Colonic mucosa (tissue), 4 donors: ENCODE data around the gene KRTAP4-1. TPM values are rescaled to one million over a fixed set of nuclear protein-coding genes. Genes with fewer than 3 reads are reported as not detected.

Experiments used
- DNase-seq: peaks from one replicate; pipeline ENCODE4 v3.0.0-alpha.2; 2020
- H3K27ac ChIP-seq: fragments of 200-600 bp; one replicate; pipeline ENCODE4 v1.8.0; 2021
- H3K27me3 ChIP-seq: fragments of 200-600 bp; one replicate; pipeline ENCODE4 v1.8.0; 2021
- H3K36me3 ChIP-seq: fragments of 200-600 bp; one replicate; pipeline ENCODE4 v1.8.0; 2021
- H3K4me1 ChIP-seq: fragments of 200-600 bp; one replicate; pipeline ENCODE4 v1.8.0; 2021; ENCODE audit warnings: mild to moderate bottlenecking
- H3K4me3 ChIP-seq: fragments of 200-600 bp; one replicate; pipeline ENCODE4 v1.8.0; 2021
- H3K9ac ChIP-seq, 2 donors: one replicate each; pipeline ENCODE4 v1.7.0; 2013; ENCODE audit warnings: control low read depth in 2 of 2, low read depth in 2 of 2, low read length in 2 of 2
- H3K9me3 ChIP-seq: fragments of 200-600 bp; one replicate; pipeline ENCODE4 v1.8.0; 2021
- CTCF ChIP-seq: fragments of 200-600 bp; IDR thresholded peaks from one replicate; pipeline ENCODE4 v1.8.0; 2022; ENCODE audit warnings: antibody characterized with exemption, mild to moderate bottlenecking
- intact Hi-C: fragments of 100-400 bp; cut with DNase I; formaldehyde crosslinking; loops from one replicate; pipeline ENCODE4 v1.14.1; 2022
- total RNA-seq, 2 donors: library from RNA; stranded (reverse); fragmentation: NEBNext Ultra II Directional in 1 of 2; extraction: Animal tissue kit (Norgen Biotek cat#: 25700) in 1 of 2; gene quantifications; one replicate each; pipeline ENCODE4 v1.2.1, GENCODE V29; 2021
- donor health status: healthy.
- donor health status: DM: no; HTN: no; CAD: no.
- donor health status: DM: no; HTN: no; CAD: no.

Gene KRTAP4-1
- total RNA-seq, 2 donors from 2014 or later, result 0.53 TPM; not detected in 1

- Histone ChIP-seq H3K4me3 (no peak overlapping the region), H3K4me1 (no peaks in the 10 kb centered on the region), H3K27ac (no peak overlapping the region), H3K27me3 (no peaks in the 10 kb centered on the region), H3K36me3 (no peaks in the 10 kb centered on the region), H3K9me3 (no peaks in the 10 kb centered on the region), H3K9ac (no peak overlapping the region)
- TF ChIP-seq CTCF, result no peak
- intact Hi-C loops, result no loop called here
- no peak for DNase-seq
Observed at GRCh38 chr17:41223821-41224220, 39.1 kb upstream of the KRTAP4-1 start.

GRCh38 chr17:41215681-41216080 lies 31.0 kb upstream of the KRTAP4-1 start:
- no peaks in the 10 kb centered on the region for H3K9me3 ChIP-seq
- no peak for DNase-seq
- intact Hi-C loops, result no loop called here
- H3K36me3 ChIP-seq, result no peaks in the 10 kb centered on the region
- no peaks in the 10 kb centered on the region for H3K27me3 ChIP-seq
- no peak for TF ChIP-seq CTCF
- no peak overlapping the region for H3K27ac ChIP-seq
- H3K4me1 ChIP-seq, result no peaks in the 10 kb centered on the region
- no peak overlapping the region for H3K4me3 ChIP-seq
- no peak overlapping the region for H3K9ac ChIP-seq

GRCh38 chr17:41212524-41213169 lies 27.9 kb upstream of the KRTAP4-1 start:
- TF ChIP-seq CTCF, result no peak
- H3K36me3 ChIP-seq, result no peaks in the 10 kb centered on the region
- DNase-seq, result no peak
- no peaks in the 10 kb centered on the region for H3K9me3 ChIP-seq
- H3K9ac ChIP-seq, result no peak overlapping the region
- no peaks in the 10 kb centered on the region for H3K4me1 ChIP-seq
- H3K27ac ChIP-seq, result no peak overlapping the region
- no peak overlapping the region for H3K4me3 ChIP-seq
- intact Hi-C loops, result no loop called here
- H3K27me3 ChIP-seq, result no peaks in the 10 kb centered on the region

GRCh38 chr17:41211845-41212466 lies 27.2 kb upstream of the KRTAP4-1 start:
- intact Hi-C loops, result no loop called here
- no peak for TF ChIP-seq CTCF
- Histone ChIP-seq H3K36me3 (no peaks in the 10 kb centered on the region), H3K9ac (no peak overlapping the region), H3K27ac (no peak overlapping the region), H3K4me1 (no peaks in the 10 kb centered on the region), H3K9me3 (no peaks in the 10 kb centered on the region), H3K4me3 (no peak overlapping the region), H3K27me3 (no peaks in the 10 kb centered on the region)
- DNase-seq, result no peak

GRCh38 chr17:41199421-41200078 lies 14.8 kb upstream of the KRTAP4-1 start:
- Histone ChIP-seq H3K4me1 (no peaks in the 10 kb centered on the region), H3K9ac (no peak overlapping the region), H3K4me3 (no peak overlapping the region), H3K9me3 (no peaks in the 10 kb centered on the region), H3K27ac (no peak overlapping the region), H3K36me3 (no peaks in the 10 kb centered on the region), H3K27me3 (no peaks in the 10 kb centered on the region)
- no peak for DNase-seq
- TF ChIP-seq CTCF, result no peak
- intact Hi-C loops, result no loop called here
